Measurements from ENCODE around the gene MBNL3. TPM values are rescaled to one million over a fixed set of nuclear protein-coding genes. Genes with fewer than 3 reads are reported as not detected.

MBNL3 gene
- total and polyA plus RNA-seq, 2 donors (not counting 3 experiments of a cell fraction or from before 2014, with no cell fraction given), result 1.8 to 5.6 TPM

DNA sequence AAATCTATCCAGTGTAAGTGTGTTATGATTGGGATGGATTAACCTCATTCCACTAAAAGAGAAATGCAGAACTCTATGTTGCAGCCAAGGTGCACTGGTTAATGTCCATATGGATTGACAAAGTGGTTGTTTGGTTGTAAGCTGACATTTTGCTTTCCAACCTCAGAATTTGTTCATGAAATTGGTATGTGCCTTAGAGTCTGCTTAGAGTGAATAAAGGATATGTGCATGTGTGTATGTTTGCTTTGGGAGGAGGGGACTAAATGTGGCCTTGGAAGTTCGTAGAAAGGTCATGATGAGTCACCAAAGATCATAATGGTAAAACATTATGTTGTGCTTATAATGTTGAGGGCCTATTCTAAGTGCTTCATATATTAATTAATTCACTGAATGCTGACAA is 44.1 kb upstream of the MBNL3 start:
- TF ChIP-seq POLR2A (IDR thresholded peaks at IDR 0.05; ENCODE audit: low read depth, low read length), result no peak
- TF ChIP-seq MYC (IDR thresholded peaks at IDR 0.05; ENCODE audit: low read depth, low read length), result no peak
- no peaks in the 10 kb centered on the region for H3K36me3 ChIP-seq (ENCODE audit: control insufficient read depth in 2 of 2, extremely low read depth in 1 of 2, insufficient read depth in 2 of 2, low read length in 2 of 2)
- POLR2A ChIA-PET, result no interaction called here
- dilution Hi-C loops (cut with MboI; ENCODE audit: extremely low pct_ligation_motif_present, low sequenced_read_pairs), result no loop called here
- H2AFZ ChIP-seq (ENCODE audit: low read depth, low read length), result no peak overlapping the region
- no peak overlapping the region for H3K9ac ChIP-seq (replicated peaks; ENCODE audit: extremely low read depth, insufficient read depth, low read length)
- no peaks in the 10 kb centered on the region for H4K20me1 ChIP-seq (replicated peaks; ENCODE audit: control insufficient read depth, extremely low read depth, insufficient read depth, low read length)
- CTCF ChIA-PET, result no interaction called here
- no peak overlapping the region for H3K4me3 ChIP-seq (replicated peaks in 1 of 3; ENCODE audit: insufficient read depth in 1 of 3, low read depth in 1 of 3, low read length in 3 of 3)
- H3K4me1 ChIP-seq (ENCODE audit: control insufficient read depth, extremely low read depth, insufficient read depth, low read length), result no peaks in the 10 kb centered on the region
- no peaks in the 10 kb centered on the region for H3K27me3 ChIP-seq (ENCODE audit: control insufficient read depth in 2 of 2, insufficient read depth in 2 of 2, low read length in 2 of 2)
- no peaks in the 10 kb centered on the region for H3K9me1 ChIP-seq (replicated peaks; ENCODE audit: control insufficient read depth, extremely low read depth, insufficient read depth, low read length)
- no peaks in the 10 kb centered on the region for H3K79me2 ChIP-seq (ENCODE audit: control insufficient read depth, insufficient read depth, low read length)
- DNase-seq (ENCODE audit: low read depth, low spot score) (no peak), FAIRE-seq (peak; percentile 67)
- no TSS peak for BruUV-seq (replicated peaks)
- H3K27ac ChIP-seq (ENCODE audit: insufficient read depth, low read depth, low read length), result no peak overlapping the region
- intact Hi-C loops (cut with micrococcal nuclease), result no loop called here
- H3K9me3 ChIP-seq (replicated peaks; ENCODE audit: control insufficient read depth, insufficient read depth, low read length), result no peaks in the 10 kb centered on the region
- no peak overlapping the region for H3K4me2 ChIP-seq (ENCODE audit: insufficient read depth, low read length)

GRCh38 chrX:132532097-132532496 is 43.3 kb upstream of the MBNL3 start:
- Histone ChIP-seq H3K4me2 (ENCODE audit: insufficient read depth, low read length) (no peak overlapping the region), H4K20me1 (replicated peaks; ENCODE audit: control insufficient read depth, extremely low read depth, insufficient read depth, low read length) (no peaks in the 10 kb centered on the region), H3K4me1 (ENCODE audit: control insufficient read depth, extremely low read depth, insufficient read depth, low read length) (no peaks in the 10 kb centered on the region), H3K9ac (replicated peaks; ENCODE audit: extremely low read depth, insufficient read depth, low read length) (no peak overlapping the region), H3K27me3 (ENCODE audit: control insufficient read depth in 2 of 2, insufficient read depth in 2 of 2, low read length in 2 of 2) (no peaks in the 10 kb centered on the region), H3K4me3 (replicated peaks in 1 of 3; ENCODE audit: insufficient read depth in 1 of 3, low read depth in 1 of 3, low read length in 3 of 3) (no peak overlapping the region), H3K79me2 (ENCODE audit: control insufficient read depth, insufficient read depth, low read length) (no peaks in the 10 kb centered on the region), H3K9me1 (replicated peaks; ENCODE audit: control insufficient read depth, extremely low read depth, insufficient read depth, low read length) (no peaks in the 10 kb centered on the region), H3K9me3 (replicated peaks; ENCODE audit: control insufficient read depth, insufficient read depth, low read length) (no peaks in the 10 kb centered on the region), H2AFZ (ENCODE audit: low read depth, low read length) (no peak overlapping the region), H3K36me3 (ENCODE audit: control insufficient read depth in 2 of 2, extremely low read depth in 1 of 2, insufficient read depth in 2 of 2, low read length in 2 of 2) (no peaks in the 10 kb centered on the region), H3K27ac (ENCODE audit: insufficient read depth, low read depth, low read length) (no peak overlapping the region)
- intact Hi-C loops (cut with micrococcal nuclease), result no loop called here
- CTCF ChIA-PET, result no interaction called here
- POLR2A ChIA-PET, result no interaction called here
- dilution Hi-C loops (cut with MboI; ENCODE audit: extremely low pct_ligation_motif_present, low sequenced_read_pairs), result no loop called here
- DNase-seq (ENCODE audit: low read depth, low spot score) (no peak), FAIRE-seq (no peak)
- TF ChIP-seq MYC (IDR thresholded peaks at IDR 0.05; ENCODE audit: low read depth, low read length) (no peak), JUN (IDR thresholded peaks at IDR 0.05; ENCODE audit: borderline replicate concordance, insufficient read depth, insufficient read length, low read depth) (no peak), POLR2A (IDR thresholded peaks at IDR 0.05; ENCODE audit: low read depth, low read length) (no peak)
- BruUV-seq (replicated peaks), result no TSS peak
